Progenitor cell of endocrine pancreas (in vitro differentiated cells): ENCODE results near the gene DCDC2. TPM values are rescaled to one million over a fixed set of nuclear protein-coding genes. Genes with fewer than 3 reads are reported as not detected.
"Not testable (repeated sequence)": the region's sequence is repeated elsewhere in the genome, so short reads cannot be mapped to it uniquely, and the experiment has no call there.

Source experiments
- DNase-seq: peaks from one replicate; pipeline ENCODE4 v3.0.0; 2021; ENCODE audit warnings: low spot score; ENCODE audit not compliant: unreplicated experiment
- H3K27ac Mint-ChIP-seq: 2 replicates; pipeline ENCODE4 v1.8.0; 2021; ENCODE audit warnings: mild to moderate bottlenecking, moderate library complexity, mixed read lengths
- H3K27me3 Mint-ChIP-seq: 2 replicates; pipeline ENCODE4 v1.8.0; 2021; ENCODE audit warnings: mixed read lengths
- H3K36me3 Mint-ChIP-seq: 2 replicates; pipeline ENCODE4 v1.8.0; 2022; ENCODE audit warnings: mixed read lengths; ENCODE audit not compliant: insufficient read depth
- H3K4me1 Mint-ChIP-seq: 2 replicates; pipeline ENCODE4 v1.8.0; 2021; ENCODE audit warnings: low read depth, mixed read lengths
- H3K4me3 Mint-ChIP-seq: 2 replicates; pipeline ENCODE4 v1.8.0; 2021; ENCODE audit warnings: low read depth, mild to moderate bottlenecking, moderate library complexity, mixed read lengths
- H3K9me3 Mint-ChIP-seq: 2 replicates; pipeline ENCODE4 v1.8.0; 2021; ENCODE audit warnings: low read depth, mixed read lengths
- long read RNA-seq: library from polyadenylated mRNA; unstranded; transcript quantifications from one replicate; pipeline ENCODE4 v2.0.0, GENCODE V29; 2020
- total RNA-seq: library from RNA; stranded (reverse); gene quantifications from 2 replicates; pipeline ENCODE4 v1.2.1, GENCODE V29; 2021
- TF ChIP-seq, protein P1 (sequence below): fragments of 200-600 bp; sonication (generic); IDR thresholded peaks from one replicate; pipeline ENCODE4 v1.5.0; 2021; ENCODE audit warnings: antibody characterized with exemption, mild to moderate bottlenecking; ENCODE audit not compliant: unreplicated experiment

DCDC2 gene
- 22.2 and 28.2 TPM in 2 replicates for total RNA-seq
- long read RNA-seq, full-length matches to known transcripts: 48 of 86 reads
- long read RNA-seq, partial matches to known transcripts: 24 of 86 reads
- long read RNA-seq, other reads (novel, unspliced or antisense): 14 of 86 reads

DNA sequence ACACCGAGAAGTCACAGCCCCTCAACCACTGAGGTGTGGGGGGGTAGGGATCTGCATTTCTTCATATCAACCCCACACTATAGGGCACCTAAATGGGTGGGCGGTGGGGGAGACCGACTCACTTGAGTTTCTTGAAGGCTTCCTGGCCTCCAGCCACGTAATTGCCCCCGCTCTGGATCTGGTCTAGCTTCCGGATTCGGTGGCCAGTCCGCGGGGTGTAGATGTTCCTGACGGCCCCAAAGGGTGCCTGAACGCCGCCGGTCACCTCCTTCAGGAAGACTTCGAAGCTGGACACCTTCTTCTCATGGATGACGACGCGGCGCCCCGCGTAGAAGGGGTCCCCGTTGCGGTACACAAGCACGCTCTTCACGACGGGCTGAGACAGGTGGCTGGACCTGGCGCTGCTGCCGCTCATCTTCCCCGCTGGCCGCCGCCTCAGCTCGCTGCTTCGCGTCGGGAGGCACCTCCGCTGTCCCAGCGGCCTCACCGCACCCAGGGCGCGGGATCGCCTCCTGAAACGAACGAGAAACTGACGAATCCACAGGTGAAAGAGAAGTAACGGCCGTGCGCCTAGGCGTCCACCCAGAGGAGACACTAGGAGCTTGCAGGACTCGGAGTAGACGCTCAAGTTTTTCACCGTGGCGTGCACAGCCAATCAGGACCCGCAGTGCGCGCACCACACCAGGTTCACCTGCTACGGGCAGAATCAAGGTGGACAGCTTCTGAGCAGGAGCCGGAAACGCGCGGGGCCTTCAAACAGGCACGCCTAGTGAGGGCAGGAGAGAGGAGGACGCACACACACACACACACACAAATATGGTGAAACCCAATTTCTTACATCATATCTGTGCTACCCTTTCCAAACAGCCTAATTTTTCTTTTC, at the start of gene DCDC2:
DCDC2 (minus strand) TSS at position 724 of the 883 bp plus-strand sequence; CDS start at position 415, 309 bp downstream.
- Mint-ChIP-seq H3K27me3 (no peaks in the 10 kb centered on the region), H3K27ac (peak within 1 kb of the TSS; percentile 93), H3K36me3 (no peaks in the 10 kb centered on the region)

DNA sequence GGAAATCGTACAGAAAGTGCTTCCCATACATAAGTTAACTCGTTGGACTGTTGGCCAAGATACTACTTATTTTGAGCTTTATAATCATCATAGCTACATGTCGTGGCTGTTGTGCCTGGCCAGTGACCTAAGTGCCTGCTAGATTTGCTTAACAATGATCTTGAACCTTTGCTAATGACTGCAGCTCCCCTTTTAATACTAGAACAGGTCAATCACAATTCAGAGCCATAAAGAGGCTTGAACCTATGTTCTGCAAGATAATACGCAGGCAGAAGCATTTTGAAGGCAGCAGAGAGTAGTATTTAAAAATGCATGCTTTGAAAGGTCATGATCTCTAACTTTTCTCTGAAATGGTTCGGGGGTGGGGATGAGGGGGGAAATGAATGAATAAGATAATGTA, 47.4 kb upstream of the DCDC2 start:
- Mint-ChIP-seq H3K4me1 (peaks cover 30% of the 10 kb centered on the region), H3K27ac (no peak overlapping the region), H3K36me3 (peaks cover 5% of the 10 kb centered on the region), H3K27me3 (no peaks in the 10 kb centered on the region), H3K9me3 (no peaks in the 10 kb centered on the region), H3K4me3 (peak overlapping the region; percentile 16)
- TF ChIP-seq, protein P1, sequence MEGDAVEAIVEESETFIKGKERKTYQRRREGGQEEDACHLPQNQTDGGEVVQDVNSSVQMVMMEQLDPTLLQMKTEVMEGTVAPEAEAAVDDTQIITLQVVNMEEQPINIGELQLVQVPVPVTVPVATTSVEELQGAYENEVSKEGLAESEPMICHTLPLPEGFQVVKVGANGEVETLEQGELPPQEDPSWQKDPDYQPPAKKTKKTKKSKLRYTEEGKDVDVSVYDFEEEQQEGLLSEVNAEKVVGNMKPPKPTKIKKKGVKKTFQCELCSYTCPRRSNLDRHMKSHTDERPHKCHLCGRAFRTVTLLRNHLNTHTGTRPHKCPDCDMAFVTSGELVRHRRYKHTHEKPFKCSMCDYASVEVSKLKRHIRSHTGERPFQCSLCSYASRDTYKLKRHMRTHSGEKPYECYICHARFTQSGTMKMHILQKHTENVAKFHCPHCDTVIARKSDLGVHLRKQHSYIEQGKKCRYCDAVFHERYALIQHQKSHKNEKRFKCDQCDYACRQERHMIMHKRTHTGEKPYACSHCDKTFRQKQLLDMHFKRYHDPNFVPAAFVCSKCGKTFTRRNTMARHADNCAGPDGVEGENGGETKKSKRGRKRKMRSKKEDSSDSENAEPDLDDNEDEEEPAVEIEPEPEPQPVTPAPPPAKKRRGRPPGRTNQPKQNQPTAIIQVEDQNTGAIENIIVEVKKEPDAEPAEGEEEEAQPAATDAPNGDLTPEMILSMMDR: no peak
- DNase-seq: no peak

More for the DNA sequence above, at the start of gene DCDC2:
- peak; percentile 56 for DNase-seq
- Mint-ChIP-seq H3K4me3 (peak within 1 kb of the TSS; percentile 92), H3K9me3 (no peaks in the 10 kb centered on the region), H3K4me1 (peaks cover 36% of the 10 kb centered on the region)
- TF ChIP-seq, protein P1: no peak

DNA sequence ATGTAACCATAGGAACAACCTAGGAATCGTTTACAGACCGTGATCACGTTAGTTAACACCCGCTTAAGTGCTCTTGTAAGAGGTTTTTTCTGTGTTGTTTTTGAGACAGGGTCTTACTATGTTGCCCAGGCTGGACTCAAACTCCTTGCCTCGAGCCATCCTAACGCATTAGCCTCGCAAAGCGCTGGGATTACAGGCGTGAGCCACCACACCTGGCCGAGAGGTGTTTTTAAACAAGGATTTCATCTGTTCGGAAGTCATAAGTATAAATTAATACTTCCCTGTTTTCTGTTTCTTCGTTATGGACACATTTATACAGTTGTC, 45.6 kb upstream of the DCDC2 start:
- no peaks in the 10 kb centered on the region for H3K9me3 Mint-ChIP-seq

DNA sequence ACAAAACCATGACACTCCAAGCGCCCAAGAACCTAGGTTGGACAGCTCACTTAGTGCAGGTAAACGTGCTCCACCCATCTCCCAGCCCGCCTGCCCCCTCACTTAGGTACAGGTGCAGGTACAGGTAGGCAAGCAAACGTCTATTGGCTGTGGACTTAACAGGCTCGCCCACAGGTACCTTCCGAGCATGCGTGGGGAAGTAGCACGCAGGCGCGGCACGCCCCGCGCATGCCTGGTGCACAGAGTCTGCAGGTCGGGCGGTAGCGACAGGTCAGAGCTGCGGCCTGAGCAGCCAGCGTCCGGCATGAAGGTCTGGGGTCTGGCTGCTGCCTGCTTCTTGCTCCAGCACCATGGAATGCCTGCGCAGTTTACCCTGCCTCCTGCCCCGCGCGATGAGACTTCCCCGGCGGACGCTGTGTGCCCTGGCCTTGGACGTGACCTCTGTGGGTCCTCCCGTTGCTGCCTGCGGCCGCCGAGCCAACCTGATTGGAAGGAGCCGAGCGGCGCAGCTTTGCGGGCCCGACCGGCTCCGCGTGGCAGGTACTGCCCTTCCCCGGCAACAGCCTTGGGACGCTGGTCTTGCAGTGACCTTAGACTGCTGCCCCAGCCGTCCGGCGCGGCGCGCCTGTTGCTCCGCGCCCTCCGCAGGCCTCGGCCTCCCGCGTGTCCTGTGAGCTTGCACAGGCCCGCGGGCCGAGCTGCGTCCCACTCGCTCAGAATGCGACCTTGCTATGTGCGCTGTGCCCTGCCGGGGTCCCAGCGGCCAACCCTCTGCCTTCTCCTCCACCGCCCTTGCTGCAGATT, 45.0 kb upstream of the DCDC2 start, which contains the start of gene MRS2:
MRS2 (plus strand) TSS at position 240 of the 804 bp plus-strand sequence; CDS start at position 351, 111 bp downstream.
- TF ChIP-seq, protein P1: no peak
- H3K27ac Mint-ChIP-seq: peak within 1 kb of the TSS; percentile 92
- no peaks in the 10 kb centered on the region for H3K9me3 Mint-ChIP-seq
- H3K4me3 Mint-ChIP-seq: peak within 1 kb of the TSS; percentile 93
- peaks cover 40% of the 10 kb centered on the region for H3K4me1 Mint-ChIP-seq
- H3K36me3 Mint-ChIP-seq: peaks cover 4% of the 10 kb centered on the region
- peak; percentile 72 for DNase-seq
- no peaks in the 10 kb centered on the region for H3K27me3 Mint-ChIP-seq

More for the DNA sequence above, 45.6 kb upstream of the DCDC2 start:
- Mint-ChIP-seq H3K36me3 (peaks cover 4% of the 10 kb centered on the region), H3K27me3 (no peaks in the 10 kb centered on the region), H3K4me3 (peak overlapping the region; percentile 93), H3K27ac (peak overlapping the region; percentile 92), H3K4me1 (peaks cover 40% of the 10 kb centered on the region)
- DNase-seq: no peak
- TF ChIP-seq, protein P1: no peak

DNA sequence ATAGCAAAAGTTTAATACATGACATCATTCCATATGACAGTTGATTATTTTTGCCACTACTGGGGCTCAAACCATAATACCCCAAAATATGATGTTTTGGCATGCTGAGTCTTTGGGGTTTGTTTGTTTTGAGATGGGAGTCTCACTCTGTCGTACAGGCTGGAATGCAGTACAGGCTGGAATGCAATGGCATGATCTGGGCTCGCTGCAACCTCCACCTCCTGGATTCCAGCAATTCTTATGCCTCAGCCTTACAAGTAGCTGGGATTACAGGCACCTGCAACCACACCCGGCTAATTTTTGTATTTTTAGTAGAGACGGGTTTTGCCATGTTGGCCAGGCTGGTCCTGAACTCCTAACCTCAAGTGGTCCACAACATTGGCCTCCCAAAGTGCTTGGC, 43.6 kb upstream of the DCDC2 start:
- TF ChIP-seq, protein P1: no peak
- H3K4me1 Mint-ChIP-seq: peaks cover 42% of the 10 kb centered on the region
- no peak for DNase-seq
- peak overlapping the region; percentile 42 for H3K27ac Mint-ChIP-seq
- peaks cover 12% of the 10 kb centered on the region for H3K9me3 Mint-ChIP-seq
- H3K36me3 Mint-ChIP-seq: peaks cover 4% of the 10 kb centered on the region
- H3K27me3 Mint-ChIP-seq: no peaks in the 10 kb centered on the region
- H3K4me3 Mint-ChIP-seq: no peak overlapping the region

DNA sequence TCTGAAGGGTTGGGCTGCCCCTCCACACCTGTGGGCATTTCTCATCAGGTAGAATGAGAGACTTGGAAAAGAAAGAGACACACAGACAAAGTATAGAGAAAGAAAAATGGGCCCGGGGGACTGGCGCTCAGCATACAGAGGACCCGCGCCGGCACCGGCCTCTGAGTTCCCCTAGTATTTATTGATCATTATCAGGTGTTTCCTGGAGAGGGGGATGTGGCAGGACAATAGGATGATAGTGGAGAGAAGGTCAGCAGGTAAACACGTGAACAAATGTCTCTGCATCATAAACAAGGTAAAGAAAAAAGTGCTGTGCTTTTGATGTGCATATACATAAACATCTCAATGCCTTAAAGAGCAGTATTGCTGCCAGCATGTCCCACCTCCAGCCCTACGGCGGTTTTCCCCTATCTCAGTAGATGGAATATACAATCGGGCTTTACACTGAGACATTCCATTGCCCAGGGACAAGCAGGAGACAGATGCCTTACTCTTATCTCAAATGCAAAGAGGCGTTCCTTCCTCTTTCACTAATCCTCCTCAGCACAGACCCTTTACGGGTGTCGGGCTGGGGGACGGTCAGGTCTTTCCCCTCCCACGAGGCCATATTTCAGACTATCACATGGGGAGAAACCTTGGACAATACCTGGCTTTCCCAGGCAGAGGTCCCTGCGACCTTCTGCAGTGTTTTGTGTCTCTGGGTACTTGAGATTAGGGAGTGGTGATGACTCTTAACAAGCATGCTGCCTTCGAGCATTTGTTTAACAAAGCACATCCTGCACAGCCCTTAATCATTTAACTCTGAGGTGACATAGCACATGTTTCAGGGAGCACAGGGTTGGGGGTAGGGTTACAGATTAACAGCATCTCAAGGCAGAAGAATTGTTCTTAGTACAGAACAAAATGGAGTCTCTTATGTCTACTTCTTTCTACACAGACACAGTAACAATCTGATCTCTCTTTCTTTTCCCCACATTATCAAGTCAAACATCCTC, 42.5 kb upstream of the DCDC2 start:
- Mint-ChIP-seq H3K4me3 (peak overlapping the region; percentile 54), H3K27ac (peak overlapping the region; percentile 76), H3K4me1 (peaks cover 42% of the 10 kb centered on the region), H3K9me3 (peaks cover 17% of the 10 kb centered on the region)
- not testable (repeated sequence) for H3K27me3 Mint-ChIP-seq, H3K36me3 Mint-ChIP-seq, DNase-seq
